CD4-positive, alpha-beta memory T cell (primary cell): Measurements from ENCODE around the gene PRM2. TPM values are rescaled to one million over a fixed set of nuclear protein-coding genes. Genes with fewer than 3 reads are reported as not detected.

ENCODE experiments used
- CTCF ChIA-PET: fragments of 350-600 bp; sonication (Branson Sonifier 250); formaldehyde crosslinking; loops from one replicate; lab custom pipeline; 2021; ENCODE audit warnings: inconsistent platforms; ENCODE audit not compliant: partially characterized antibody; lab: Charles Lee
- POLR2A ChIA-PET: fragments of 350-600 bp; sonication (Branson Sonifier 250); formaldehyde crosslinking; loops from one replicate; lab custom pipeline; 2021; ENCODE audit not compliant: partially characterized antibody; lab: Charles Lee
- DNase-seq, 5 donors: peaks; one replicate each; pipeline versions ENCODE4 v3.0.0 to v3.0.0-alpha.2; 2020 to 2022; ENCODE audit warnings: mixed read lengths in 1 of 5
- H3K27ac ChIP-seq: one replicate; pipeline ENCODE4 v1.7.0; 2013; ENCODE audit warnings: low read depth, low read length
- H3K27me3 ChIP-seq: 2 replicates; pipeline ENCODE4 v1.7.0; 2013; ENCODE audit warnings: mild to moderate bottlenecking, low read length, moderate library complexity; ENCODE audit not compliant: insufficient read depth
- H3K36me3 ChIP-seq: 2 replicates; pipeline ENCODE4 v1.7.0; 2013; ENCODE audit warnings: mild to moderate bottlenecking, low read length, moderate library complexity; ENCODE audit not compliant: insufficient read depth
- H3K4me1 ChIP-seq: 2 replicates; pipeline ENCODE4 v1.7.0; 2013; ENCODE audit warnings: mild to moderate bottlenecking, low read length, moderate library complexity; ENCODE audit not compliant: insufficient read depth
- H3K4me3 ChIP-seq, 2 donors: one replicate each; pipeline ENCODE4 v1.7.0; 2013; ENCODE audit warnings: low read length in 2 of 2, mild to moderate bottlenecking in 1 of 2
- H3K9me3 ChIP-seq, 2 donors: one replicate each; pipeline ENCODE4 v1.7.0; 2013; ENCODE audit warnings: low read length in 2 of 2, control low read depth in 1 of 2; ENCODE audit not compliant: control insufficient read depth in 1 of 2
- H3K27ac Mint-ChIP-seq, 7 donors: one replicate each; pipeline ENCODE4 v1.8.0; 2020 to 2021; ENCODE audit warnings: mixed read lengths in 7 of 7, mild to moderate bottlenecking in 6 of 7, inconsistent platforms in 3 of 7, moderate library complexity in 3 of 7
- H3K27me3 Mint-ChIP-seq, 2 donors: one replicate each; pipeline ENCODE4 v1.8.0; 2020 to 2021; ENCODE audit warnings: mixed read lengths in 2 of 2
- H3K36me3 Mint-ChIP-seq, 2 donors: one replicate each; pipeline ENCODE4 v1.8.0; 2020 to 2021; ENCODE audit warnings: mixed read lengths in 2 of 2, inconsistent platforms in 1 of 2, mild to moderate bottlenecking in 1 of 2
- H3K4me1 Mint-ChIP-seq, 4 donors: one replicate each; pipeline ENCODE4 v1.8.0; 2020 to 2021; ENCODE audit warnings: mixed read lengths in 4 of 4, mild to moderate bottlenecking in 1 of 4
- H3K4me3 Mint-ChIP-seq, 8 donors: one replicate each; pipeline ENCODE4 v1.8.0; 2020 to 2021; ENCODE audit warnings: mixed read lengths in 8 of 8, mild to moderate bottlenecking in 7 of 8, moderate library complexity in 6 of 8, inconsistent platforms in 3 of 8
- H3K9me3 Mint-ChIP-seq, 8 donors: one replicate each; pipeline ENCODE4 v1.8.0; 2020 to 2021; ENCODE audit warnings: mixed read lengths in 8 of 8, mild to moderate bottlenecking in 5 of 8, inconsistent platforms in 3 of 8, moderate library complexity in 1 of 8
- intact Hi-C: fragments of 100-400 bp; cut with micrococcal nuclease; formaldehyde crosslinking; loops from one replicate; pipeline ENCODE4 v1.15.1; 2023
- polyA plus RNA-seq, 2 donors: library from polyadenylated mRNA; unstranded; fragments of 300-500 nt; fragmentation: Illumina TruSeq; gene quantifications; one replicate each; pipeline ENCODE4 v1.2.3, GENCODE V29; 2021
- total RNA-seq, 2 experiments: library from RNA; stranded (reverse); gene quantifications; one replicate each; pipeline ENCODE4 v1.2.3, GENCODE V29; 2021

PRM2 gene
- total and polyA plus RNA-seq, 4 experiments from 2014 or later, result not detected

DNA sequence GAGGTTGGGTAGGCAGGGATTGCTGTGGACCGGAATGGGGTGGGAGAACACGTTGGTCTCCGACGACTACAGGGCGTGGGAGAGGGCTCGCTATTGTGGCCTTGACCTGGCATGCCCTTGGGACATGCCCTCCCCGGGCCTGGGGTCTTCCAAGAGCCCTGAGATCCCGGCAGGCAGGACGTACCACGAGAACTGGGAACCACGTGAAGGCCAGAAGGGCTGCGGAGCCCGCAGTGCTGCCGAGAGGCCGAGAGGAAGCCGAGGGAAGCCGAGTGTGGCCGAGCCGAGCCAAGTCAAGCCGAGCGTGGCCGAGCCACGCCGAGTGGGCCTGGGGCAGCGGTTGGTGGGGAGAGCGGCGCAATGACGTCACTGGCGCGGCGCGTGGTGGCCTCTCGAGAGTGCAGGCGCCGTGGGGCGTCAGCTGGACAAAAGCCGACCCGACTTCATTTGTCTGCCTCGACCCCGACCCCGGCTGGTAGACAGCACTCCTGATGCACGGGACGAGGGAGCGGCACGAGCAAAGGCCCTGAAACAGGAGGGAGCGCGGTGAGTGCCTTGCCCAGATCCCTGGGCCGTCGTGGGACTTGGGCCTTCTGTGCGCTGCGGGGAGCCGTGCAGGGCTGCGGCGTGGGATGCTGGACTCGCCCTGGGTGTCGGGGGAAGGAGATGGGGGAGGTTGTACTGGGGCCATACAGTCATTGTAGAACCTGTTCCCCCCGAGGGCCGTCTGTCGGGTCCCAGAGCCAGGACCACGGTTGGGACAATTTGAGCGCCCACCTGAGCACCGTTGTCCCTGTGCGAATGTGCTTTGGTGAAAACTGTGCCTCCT is 26.8 kb downstream of the PRM2 start:
- intact Hi-C loops, result loop anchor here (5.0 to 10.0 kb wide), 3 partner anchors 57 to 665 kb away; partner anchors contain the start of gene GSPT1
- ChIA-PET POLR2A (no interaction called here), CTCF (no interaction called here)
- H3K27me3 ChIP-seq, result no peaks in the 10 kb centered on the region
- no peak overlapping the region for H3K4me3 ChIP-seq
- peaks cover 25 to 52% (median 34%) of the 10 kb centered on the region in 4 donors for H3K4me1 Mint-ChIP-seq
- no peak for DNase-seq
- peaks cover 6% of the 10 kb centered on the region for H3K36me3 ChIP-seq
- H3K4me1 ChIP-seq, result peaks cover 31% of the 10 kb centered on the region
- H3K9me3 ChIP-seq, result no peaks in the 10 kb centered on the region
- H3K36me3 Mint-ChIP-seq, result peaks cover 5 to 29% of the 10 kb centered on the region in 2 donors
- peaks cover 0 to 8% (median 0%) of the 10 kb centered on the region in 8 donors for H3K9me3 Mint-ChIP-seq
- H3K4me3 Mint-ChIP-seq, result no peak overlapping the region
- H3K27ac ChIP-seq, result no peak overlapping the region
- peak overlapping the region in 2 of 7 donors; percentile 51 to 95 for H3K27ac Mint-ChIP-seq
- no peaks in the 10 kb centered on the region for H3K27me3 Mint-ChIP-seq

DNA sequence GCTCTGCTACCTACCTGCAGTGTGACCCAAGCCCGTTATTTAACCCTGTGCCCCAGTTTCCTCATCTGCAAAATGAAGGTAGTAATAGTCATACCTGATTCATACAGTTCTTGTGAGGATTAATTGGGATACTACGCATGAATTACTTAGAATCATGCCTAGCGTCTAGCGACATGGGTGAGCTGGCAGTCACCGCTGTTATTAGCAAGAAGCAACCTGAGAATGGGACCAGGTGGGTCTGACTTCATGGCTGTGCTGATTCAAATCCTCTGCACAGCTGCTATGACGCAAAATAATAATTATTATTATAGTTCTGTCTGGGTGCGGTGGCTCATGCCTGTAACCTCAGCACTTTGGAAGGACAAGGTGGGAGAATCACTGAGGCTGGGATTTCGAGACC is 28.1 kb downstream of the PRM2 start:
- Mint-ChIP-seq H3K4me1 (peaks cover 17 to 41% (median 25%) of the 10 kb centered on the region in 4 donors), H3K9me3 (peaks cover 0 to 8% (median 0%) of the 10 kb centered on the region in 8 donors), H3K4me3 (no peak overlapping the region), H3K36me3 (peaks cover 5 to 19% of the 10 kb centered on the region in 2 donors), H3K27ac (peak overlapping the region in 2 of 7 donors; percentile 30 to 47), H3K27me3 (no peaks in the 10 kb centered on the region)
- intact Hi-C loops, result no loop called here
- Histone ChIP-seq H3K9me3 (no peaks in the 10 kb centered on the region), H3K4me3 (no peak overlapping the region), H3K27ac (no peak overlapping the region), H3K4me1 (peaks cover 21% of the 10 kb centered on the region), H3K27me3 (no peaks in the 10 kb centered on the region), H3K36me3 (peaks cover under 1% of the 10 kb centered on the region)
- DNase-seq, result no peak
- POLR2A ChIA-PET, result interaction anchor here (1.5 to 2.9 kb wide), 2 partner anchors 8 to 15 kb away, joined by 5 to 9 read pairs; partner anchors contain the start of gene SOCS1
- CTCF ChIA-PET, result no interaction called here

DNA sequence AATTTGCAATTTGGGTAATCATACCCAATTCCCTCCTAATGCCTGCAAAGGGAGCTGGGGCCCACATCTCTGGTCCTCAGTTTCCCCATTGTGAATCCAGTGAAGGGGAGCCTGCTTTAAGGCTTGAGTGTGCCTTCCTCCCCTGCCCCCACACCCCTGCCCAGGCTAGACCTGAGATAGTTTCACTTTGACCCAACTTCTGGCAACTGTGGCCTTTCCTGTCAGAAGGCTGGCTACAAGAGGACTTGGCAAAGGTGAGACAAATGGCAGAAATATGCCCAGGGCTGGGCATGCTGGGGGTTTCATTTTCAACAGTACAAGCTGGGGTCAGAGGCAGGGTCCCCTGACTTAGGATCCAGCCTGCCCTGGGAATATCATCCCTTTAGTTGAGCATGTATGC is 30.3 kb downstream of the PRM2 start:
- Histone ChIP-seq H3K27me3 (no peaks in the 10 kb centered on the region), H3K36me3 (no peaks in the 10 kb centered on the region), H3K4me3 (no peak overlapping the region), H3K4me1 (peaks cover 7% of the 10 kb centered on the region), H3K9me3 (no peaks in the 10 kb centered on the region), H3K27ac (no peak overlapping the region)
- intact Hi-C loops, result no loop called here
- Mint-ChIP-seq H3K4me1 (peaks cover 5 to 22% (median 7%) of the 10 kb centered on the region in 4 donors), H3K27me3 (no peaks in the 10 kb centered on the region), H3K4me3 (no peak overlapping the region), H3K27ac (no peak overlapping the region), H3K9me3 (peaks cover 0 to 2% (median 0%) of the 10 kb centered on the region in 8 donors), H3K36me3 (peaks cover 0 to 8% of the 10 kb centered on the region in 2 donors)
- ChIA-PET POLR2A (interaction anchor here (1.4 to 2.9 kb wide), 2 partner anchors 8 to 13 kb away, joined by 8 to 9 read pairs; no protein-coding TSS in a partner anchor), CTCF (interaction anchor here (0.9 to 1.8 kb wide), 3 partner anchors 9 to 429 kb away, joined by 3 to 17 read pairs (median 4); no protein-coding TSS in a partner anchor)
- DNase-seq, result no peak

DNA sequence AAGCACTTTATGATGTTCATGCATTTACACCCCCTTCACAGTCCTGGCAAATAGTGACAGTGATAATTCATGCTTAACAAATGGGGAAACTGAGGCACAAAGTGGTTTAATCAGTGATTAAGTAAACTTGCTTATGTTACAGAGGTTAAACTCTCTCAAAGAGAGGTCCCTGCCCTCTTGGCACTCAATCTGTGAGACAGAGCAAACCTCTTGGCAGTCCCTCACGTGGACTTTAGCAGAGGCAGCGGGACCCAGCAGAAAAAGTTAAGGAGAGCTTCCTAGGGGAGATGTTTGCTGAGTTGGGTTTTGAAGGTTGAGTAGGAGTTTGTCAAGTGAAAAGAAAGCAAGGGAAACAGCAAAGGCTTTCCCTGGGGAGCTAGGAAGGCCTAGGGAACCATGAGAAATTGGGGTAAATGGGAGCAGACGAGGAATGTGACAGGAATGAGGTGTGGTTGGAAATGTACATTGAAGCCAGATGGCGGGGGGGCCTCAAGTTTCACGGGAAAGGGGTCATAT is 31.0 kb downstream of the PRM2 start:
- intact Hi-C loops, result no loop called here
- Mint-ChIP-seq H3K27me3 (no peaks in the 10 kb centered on the region), H3K9me3 (no peaks in the 10 kb centered on the region), H3K27ac (peak overlapping the region in 3 of 7 donors; percentile 22 to 88 (median 72)), H3K4me1 (peaks cover 4 to 15% (median 8%) of the 10 kb centered on the region in 4 donors), H3K4me3 (no peak overlapping the region), H3K36me3 (peaks cover 0 to 3% of the 10 kb centered on the region in 2 donors)
- no peaks in the 10 kb centered on the region for H3K9me3 ChIP-seq
- no peak overlapping the region for H3K4me3 ChIP-seq
- no peak for DNase-seq
- H3K27ac ChIP-seq, result no peak overlapping the region
- no peaks in the 10 kb centered on the region for H3K36me3 ChIP-seq
- ChIA-PET POLR2A (interaction anchor here (1.4 kb wide), 1 partner anchor 9 kb away, joined by 8 read pairs; no protein-coding TSS in a partner anchor), CTCF (interaction anchor here (1.8 kb wide), 1 partner anchor 10 kb away, joined by 17 read pairs; no protein-coding TSS in a partner anchor)
- peaks cover 15% of the 10 kb centered on the region for H3K4me1 ChIP-seq
- no peaks in the 10 kb centered on the region for H3K27me3 ChIP-seq

DNA sequence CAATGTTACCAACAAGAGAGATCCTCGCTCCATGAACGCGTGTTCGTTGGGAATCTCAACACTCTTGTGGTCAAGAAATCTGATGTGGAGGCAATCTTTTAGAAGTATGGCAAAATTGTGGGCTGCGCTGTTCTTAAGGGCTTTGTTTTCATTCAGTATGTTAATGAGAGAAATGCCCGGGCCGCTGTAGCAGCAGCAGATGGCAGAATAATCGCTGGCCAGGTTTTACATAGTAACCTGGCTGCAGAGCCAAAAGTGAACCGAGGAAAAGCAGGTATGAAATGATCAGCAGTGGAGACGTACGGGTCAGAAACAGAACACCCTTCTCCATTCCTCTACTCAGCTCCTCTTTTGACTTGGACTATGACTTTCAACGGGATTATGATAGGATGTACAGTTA is 33.6 kb downstream of the PRM2 start:
- Histone ChIP-seq H3K4me1 (peaks cover 24% of the 10 kb centered on the region), H3K27me3 (no peaks in the 10 kb centered on the region), H3K36me3 (no peaks in the 10 kb centered on the region), H3K27ac (no peak overlapping the region), H3K9me3 (no peaks in the 10 kb centered on the region), H3K4me3 (no peak overlapping the region)
- DNase-seq, result no peak
- intact Hi-C loops, result no loop called here
- CTCF ChIA-PET, result interaction anchor here (1.6 kb wide), 1 partner anchor 279 kb away, joined by 3 read pairs; no protein-coding TSS in a partner anchor
- Mint-ChIP-seq H3K36me3 (no peaks in the 10 kb centered on the region), H3K9me3 (no peaks in the 10 kb centered on the region), H3K4me1 (peaks cover 7 to 13% (median 10%) of the 10 kb centered on the region in 4 donors), H3K27ac (no peak overlapping the region), H3K27me3 (no peaks in the 10 kb centered on the region), H3K4me3 (no peak overlapping the region)
- POLR2A ChIA-PET, result interaction anchor here (0.8 to 1.2 kb wide), 2 partner anchors 9 to 12 kb away, joined by 3 to 5 read pairs; no protein-coding TSS in a partner anchor

DNA sequence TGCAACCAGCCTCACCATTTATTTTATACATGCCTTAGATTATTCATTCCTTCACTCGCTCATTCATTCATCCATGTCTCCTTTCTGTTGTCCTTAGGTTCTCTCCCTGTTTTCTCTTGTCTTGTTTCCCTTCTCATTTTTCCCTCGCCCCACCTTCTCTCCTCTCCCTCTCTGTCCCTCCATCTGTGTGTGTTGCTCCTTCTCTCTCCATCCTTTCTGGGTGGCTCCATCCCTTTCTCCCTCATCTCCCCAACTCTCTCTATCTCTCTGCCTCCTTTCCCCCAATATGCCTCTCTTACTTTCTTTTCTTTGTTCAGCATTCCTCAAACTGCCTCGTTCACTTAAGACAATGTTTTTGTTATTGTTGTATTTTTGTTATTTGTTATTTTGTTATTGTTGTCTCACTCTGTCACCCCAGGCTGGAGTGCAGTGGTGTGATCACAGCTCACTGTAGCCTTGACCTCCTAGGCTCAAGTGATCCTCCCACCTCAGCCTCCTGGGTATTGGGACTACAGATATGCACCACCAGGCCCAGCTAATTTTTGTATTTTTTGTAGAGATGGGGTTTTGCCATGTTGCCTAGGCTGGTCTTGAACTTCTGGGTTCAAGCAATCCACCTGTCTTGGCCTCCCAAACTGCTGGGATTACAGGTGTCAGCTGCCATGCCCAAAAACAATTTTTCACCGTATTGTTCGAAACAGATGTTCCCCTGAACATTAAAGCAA is 34.6 kb downstream of the PRM2 start:
- ChIA-PET CTCF (interaction anchor here (1.3 to 1.6 kb wide), 2 partner anchors 13 to 278 kb away, joined by 3 to 6 read pairs; no protein-coding TSS in a partner anchor), POLR2A (interaction anchor here (0.8 to 1.6 kb wide), 5 partner anchors 10 to 17 kb away, joined by 3 to 20 read pairs (median 6); partner anchors contain the start of gene SOCS1)

More for the DNA sequence above, 34.6 kb downstream of the PRM2 start:
- no peaks in the 10 kb centered on the region for H3K36me3 Mint-ChIP-seq
- peaks cover 24% of the 10 kb centered on the region for H3K4me1 ChIP-seq
- no peaks in the 10 kb centered on the region for H3K27me3 Mint-ChIP-seq
- no peak overlapping the region for H3K4me3 ChIP-seq
- peaks cover 6 to 13% (median 11%) of the 10 kb centered on the region in 4 donors for H3K4me1 Mint-ChIP-seq
- H3K9me3 Mint-ChIP-seq, result no peaks in the 10 kb centered on the region
- H3K27me3 ChIP-seq, result no peaks in the 10 kb centered on the region
- H3K36me3 ChIP-seq, result no peaks in the 10 kb centered on the region
- intact Hi-C loops, result no loop called here
- DNase-seq, result no peak
- no peak overlapping the region for H3K27ac ChIP-seq
- no peak overlapping the region for H3K27ac Mint-ChIP-seq
- H3K9me3 ChIP-seq, result no peaks in the 10 kb centered on the region
- H3K4me3 Mint-ChIP-seq, result no peak overlapping the region
